HL-60 (cell line): Measurements from ENCODE around the gene NPAS2.

Experiments
- POLR2AphosphoS5 ChIP-seq: IDR thresholded peaks from 2 replicates; pipeline ENCODE4 v1.6.1; 2012; ENCODE audit warnings: low read depth
- SPI1 ChIP-seq: IDR thresholded peaks from 2 replicates; pipeline ENCODE4 v1.6.1; 2012; ENCODE audit warnings: low read depth, mild to moderate bottlenecking, borderline replicate concordance
- TF ChIP-seq, protein P1 (sequence below): IDR thresholded peaks from one replicate; pipeline ENCODE4 v1.5.1; 2011; ENCODE audit warnings: low read length, control low read depth, inconsistent platforms; ENCODE audit not compliant: insufficient read depth
- TF ChIP-seq, protein P2 (sequence below): IDR thresholded peaks from 2 replicates; pipeline ENCODE4 v1.6.1; 2012; ENCODE audit warnings: low read depth; ENCODE audit not compliant: insufficient replicate concordance

DNA sequence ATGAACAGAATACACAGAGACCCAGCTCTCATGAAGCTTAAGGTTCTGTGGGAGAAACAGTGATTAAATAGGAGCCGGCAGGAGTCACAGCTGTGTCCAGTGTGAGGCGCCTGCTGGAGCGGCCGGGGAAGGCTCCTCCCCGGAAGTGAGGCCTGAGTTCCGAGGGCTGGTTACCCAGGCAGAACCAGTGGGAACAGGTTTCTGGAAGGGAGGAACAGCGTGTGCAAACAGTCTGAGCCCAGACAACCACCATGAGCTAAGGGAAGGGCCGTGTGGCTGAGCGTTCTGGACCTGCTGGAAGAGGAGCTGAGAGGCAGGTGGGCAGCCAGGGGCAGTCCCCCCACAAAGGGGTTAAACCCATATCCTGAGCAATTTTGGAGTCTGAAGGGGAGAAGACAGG, 26.0 kb upstream of the NPAS2 start:
- TF ChIP-seq SPI1 (no peak), POLR2AphosphoS5 (no peak)
- TF ChIP-seq, protein P1, sequence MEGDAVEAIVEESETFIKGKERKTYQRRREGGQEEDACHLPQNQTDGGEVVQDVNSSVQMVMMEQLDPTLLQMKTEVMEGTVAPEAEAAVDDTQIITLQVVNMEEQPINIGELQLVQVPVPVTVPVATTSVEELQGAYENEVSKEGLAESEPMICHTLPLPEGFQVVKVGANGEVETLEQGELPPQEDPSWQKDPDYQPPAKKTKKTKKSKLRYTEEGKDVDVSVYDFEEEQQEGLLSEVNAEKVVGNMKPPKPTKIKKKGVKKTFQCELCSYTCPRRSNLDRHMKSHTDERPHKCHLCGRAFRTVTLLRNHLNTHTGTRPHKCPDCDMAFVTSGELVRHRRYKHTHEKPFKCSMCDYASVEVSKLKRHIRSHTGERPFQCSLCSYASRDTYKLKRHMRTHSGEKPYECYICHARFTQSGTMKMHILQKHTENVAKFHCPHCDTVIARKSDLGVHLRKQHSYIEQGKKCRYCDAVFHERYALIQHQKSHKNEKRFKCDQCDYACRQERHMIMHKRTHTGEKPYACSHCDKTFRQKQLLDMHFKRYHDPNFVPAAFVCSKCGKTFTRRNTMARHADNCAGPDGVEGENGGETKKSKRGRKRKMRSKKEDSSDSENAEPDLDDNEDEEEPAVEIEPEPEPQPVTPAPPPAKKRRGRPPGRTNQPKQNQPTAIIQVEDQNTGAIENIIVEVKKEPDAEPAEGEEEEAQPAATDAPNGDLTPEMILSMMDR, result no peak
- TF ChIP-seq, protein P2, sequence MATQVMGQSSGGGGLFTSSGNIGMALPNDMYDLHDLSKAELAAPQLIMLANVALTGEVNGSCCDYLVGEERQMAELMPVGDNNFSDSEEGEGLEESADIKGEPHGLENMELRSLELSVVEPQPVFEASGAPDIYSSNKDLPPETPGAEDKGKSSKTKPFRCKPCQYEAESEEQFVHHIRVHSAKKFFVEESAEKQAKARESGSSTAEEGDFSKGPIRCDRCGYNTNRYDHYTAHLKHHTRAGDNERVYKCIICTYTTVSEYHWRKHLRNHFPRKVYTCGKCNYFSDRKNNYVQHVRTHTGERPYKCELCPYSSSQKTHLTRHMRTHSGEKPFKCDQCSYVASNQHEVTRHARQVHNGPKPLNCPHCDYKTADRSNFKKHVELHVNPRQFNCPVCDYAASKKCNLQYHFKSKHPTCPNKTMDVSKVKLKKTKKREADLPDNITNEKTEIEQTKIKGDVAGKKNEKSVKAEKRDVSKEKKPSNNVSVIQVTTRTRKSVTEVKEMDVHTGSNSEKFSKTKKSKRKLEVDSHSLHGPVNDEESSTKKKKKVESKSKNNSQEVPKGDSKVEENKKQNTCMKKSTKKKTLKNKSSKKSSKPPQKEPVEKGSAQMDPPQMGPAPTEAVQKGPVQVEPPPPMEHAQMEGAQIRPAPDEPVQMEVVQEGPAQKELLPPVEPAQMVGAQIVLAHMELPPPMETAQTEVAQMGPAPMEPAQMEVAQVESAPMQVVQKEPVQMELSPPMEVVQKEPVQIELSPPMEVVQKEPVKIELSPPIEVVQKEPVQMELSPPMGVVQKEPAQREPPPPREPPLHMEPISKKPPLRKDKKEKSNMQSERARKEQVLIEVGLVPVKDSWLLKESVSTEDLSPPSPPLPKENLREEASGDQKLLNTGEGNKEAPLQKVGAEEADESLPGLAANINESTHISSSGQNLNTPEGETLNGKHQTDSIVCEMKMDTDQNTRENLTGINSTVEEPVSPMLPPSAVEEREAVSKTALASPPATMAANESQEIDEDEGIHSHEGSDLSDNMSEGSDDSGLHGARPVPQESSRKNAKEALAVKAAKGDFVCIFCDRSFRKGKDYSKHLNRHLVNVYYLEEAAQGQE, result no peak
